Tibial nerve (tissue), 4 donors: ENCODE data around the gene GZMB. TPM values are rescaled to one million over a fixed set of nuclear protein-coding genes. Genes with fewer than 3 reads are reported as not detected.

Experiments used
- DNase-seq, 2 donors: peaks; one replicate each; pipeline ENCODE4 v3.0.0-alpha.2; 2019; ENCODE audit warnings: low spot score in 2 of 2
- H3K27ac ChIP-seq, 4 donors: fragments of 200-600 bp; sonication (generic) in 3 of 4; one replicate each; pipeline ENCODE4 v1.5.1; 2017 to 2019; ENCODE audit warnings: mild to moderate bottlenecking in 1 of 4
- H3K27me3 ChIP-seq, 2 donors: fragments of 200-600 bp; sonication (generic) in 1 of 2; one replicate each; pipeline versions ENCODE4 v1.5.1 to v1.6.0; 2017 to 2019
- H3K36me3 ChIP-seq, 3 donors: fragments of 200-600 bp; sonication (generic); one replicate each; pipeline ENCODE4 v1.5.1; 2018 to 2019
- H3K4me1 ChIP-seq, 4 donors: fragments of 200-600 bp; sonication (generic) in 3 of 4; one replicate each; pipeline ENCODE4 v1.5.1; 2017 to 2019
- H3K4me3 ChIP-seq, 4 donors: fragments of 200-600 bp; sonication (generic) in 3 of 4; one replicate each; pipeline ENCODE4 v1.5.1; 2017 to 2019; ENCODE audit warnings: mild to moderate bottlenecking in 1 of 4, moderate library complexity in 1 of 4
- H3K9me3 ChIP-seq, 4 donors: fragments of 200-600 bp; sonication (generic) in 3 of 4; one replicate each; pipeline ENCODE4 v1.5.1; 2017 to 2019
- EP300 ChIP-seq, 2 donors: sonication (generic); formaldehyde crosslinking; IDR thresholded peaks; one replicate each; pipeline ENCODE4 v1.6.1; 2017; ENCODE audit warnings: antibody characterized with exemption in 2 of 2, mild to moderate bottlenecking in 1 of 2
- POLR2A ChIP-seq, 2 donors: fragments of 450-650 bp; IDR thresholded peaks; one replicate each; pipeline ENCODE4 v1.6.1; 2017; ENCODE audit warnings: antibody characterized with exemption in 2 of 2, mild to moderate bottlenecking in 2 of 2, moderate library complexity in 2 of 2
- WGBS, 2 donors: methylation state at CpG; one replicate each; pipeline ENCODE4 v1.1.5; 2018; 5-methylcytosine and 5-hydroxymethylcytosine counted together
- total RNA-seq, 4 donors: library from RNA; depleted of rRNA; stranded (reverse); fragments of >200 nt; gene quantifications; one replicate each; pipeline ENCODE4 v1.1.0, GENCODE V29; 2016
- TF ChIP-seq, protein P1 (sequence below), 5 experiments: fragments of 200-600 bp in 3 of 5; fragments of 450-650 bp in 2 of 5; sonication (generic) in 3 of 5; IDR thresholded peaks; one replicate each; pipeline ENCODE4 v1.5.1; 2016 to 2019; ENCODE audit warnings: antibody characterized with exemption in 5 of 5, mild to moderate bottlenecking in 3 of 5, moderate library complexity in 2 of 5

GZMB gene
- total RNA-seq, 4 donors from 2014 or later, result 4.8 TPM; not detected in 3

DNA sequence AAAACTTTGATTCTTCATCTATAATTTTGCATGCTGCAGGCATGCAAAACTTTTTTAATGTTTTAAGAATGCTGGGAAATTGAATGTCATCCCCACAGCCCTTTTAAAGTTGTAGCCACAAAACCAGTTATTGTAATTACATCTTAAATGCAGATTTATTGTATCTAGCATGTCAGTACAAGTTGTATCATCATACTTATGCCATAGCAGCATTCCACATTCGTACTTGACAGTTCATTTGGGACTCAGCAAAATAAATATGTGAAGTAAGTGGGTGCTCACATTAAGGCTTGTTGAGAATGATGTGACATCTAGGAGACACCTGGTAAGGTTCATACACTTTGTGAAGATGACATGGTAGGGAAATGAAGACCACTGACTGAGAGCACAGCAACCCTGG lies 44.0 kb upstream of the GZMB start:
- no peaks in the 10 kb centered on the region for H3K27me3 ChIP-seq
- H3K4me1 ChIP-seq, result peaks cover 0 to 16% (median 4%) of the 10 kb centered on the region in 4 donors
- no peaks in the 10 kb centered on the region for H3K9me3 ChIP-seq
- no peak for DNase-seq
- 82 to 83% methylated on average over 1 of the region's 1 CpG for WGBS, 2 donors
- H3K4me3 ChIP-seq, result no peak overlapping the region
- no peaks in the 10 kb centered on the region for H3K36me3 ChIP-seq
- TF ChIP-seq, protein P1, sequence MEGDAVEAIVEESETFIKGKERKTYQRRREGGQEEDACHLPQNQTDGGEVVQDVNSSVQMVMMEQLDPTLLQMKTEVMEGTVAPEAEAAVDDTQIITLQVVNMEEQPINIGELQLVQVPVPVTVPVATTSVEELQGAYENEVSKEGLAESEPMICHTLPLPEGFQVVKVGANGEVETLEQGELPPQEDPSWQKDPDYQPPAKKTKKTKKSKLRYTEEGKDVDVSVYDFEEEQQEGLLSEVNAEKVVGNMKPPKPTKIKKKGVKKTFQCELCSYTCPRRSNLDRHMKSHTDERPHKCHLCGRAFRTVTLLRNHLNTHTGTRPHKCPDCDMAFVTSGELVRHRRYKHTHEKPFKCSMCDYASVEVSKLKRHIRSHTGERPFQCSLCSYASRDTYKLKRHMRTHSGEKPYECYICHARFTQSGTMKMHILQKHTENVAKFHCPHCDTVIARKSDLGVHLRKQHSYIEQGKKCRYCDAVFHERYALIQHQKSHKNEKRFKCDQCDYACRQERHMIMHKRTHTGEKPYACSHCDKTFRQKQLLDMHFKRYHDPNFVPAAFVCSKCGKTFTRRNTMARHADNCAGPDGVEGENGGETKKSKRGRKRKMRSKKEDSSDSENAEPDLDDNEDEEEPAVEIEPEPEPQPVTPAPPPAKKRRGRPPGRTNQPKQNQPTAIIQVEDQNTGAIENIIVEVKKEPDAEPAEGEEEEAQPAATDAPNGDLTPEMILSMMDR (IDR thresholded peaks at IDR 0.05), result no peak
- no peak for TF ChIP-seq POLR2A (IDR thresholded peaks at IDR 0.05)
- TF ChIP-seq EP300 (IDR thresholded peaks at IDR 0.05), result no peak
- H3K27ac ChIP-seq, result no peak overlapping the region

DNA sequence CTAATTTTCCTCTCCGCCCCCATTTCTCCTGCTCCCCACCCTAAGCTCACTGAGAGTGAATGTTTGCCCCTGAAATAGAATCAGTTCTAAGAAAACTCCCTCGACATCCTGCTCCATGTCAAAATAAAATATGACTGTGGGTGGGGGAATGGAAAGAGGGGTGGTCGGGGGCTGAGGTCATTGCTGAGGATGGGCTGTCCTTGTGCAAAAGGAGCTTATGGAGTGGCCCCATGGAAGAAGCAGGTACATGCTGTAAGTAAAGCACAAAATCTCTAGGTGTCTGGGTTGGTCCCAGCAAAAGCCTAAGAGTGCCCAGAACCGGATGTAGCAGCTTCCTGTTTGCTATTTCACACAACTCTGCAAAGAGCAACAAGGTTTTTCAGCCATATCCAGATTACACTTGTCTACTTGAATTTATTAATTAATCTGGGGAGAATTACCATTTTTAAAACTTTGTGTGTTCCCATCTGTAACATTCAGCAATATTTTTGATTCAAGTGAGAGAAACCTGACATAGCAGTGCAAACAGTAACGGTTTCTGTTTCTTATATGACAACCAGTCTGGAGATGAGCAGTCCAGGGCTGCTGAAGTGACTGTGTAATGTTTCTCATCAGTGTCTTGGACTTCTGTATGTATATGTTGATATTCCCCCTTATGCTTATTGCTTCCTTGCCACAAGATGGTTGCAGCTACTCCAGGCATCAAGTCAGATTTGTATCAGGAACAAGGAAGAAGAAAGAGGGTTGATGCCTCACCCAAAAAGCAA lies 40.4 kb upstream of the GZMB start:
- H3K4me1 ChIP-seq, result peaks cover 0 to 16% (median 4%) of the 10 kb centered on the region in 4 donors
- DNase-seq, result no peak
- H3K36me3 ChIP-seq, result no peaks in the 10 kb centered on the region
- no peaks in the 10 kb centered on the region for H3K9me3 ChIP-seq
- TF ChIP-seq POLR2A (IDR thresholded peaks at IDR 0.05) (no peak), EP300 (IDR thresholded peaks at IDR 0.05) (no peak)
- TF ChIP-seq, protein P1 (IDR thresholded peaks at IDR 0.05), result no peak
- 41 to 53% methylated on average over 5 of the region's 5 CpGs for WGBS, 2 donors
- H3K27me3 ChIP-seq, result no peaks in the 10 kb centered on the region
- no peak overlapping the region for H3K4me3 ChIP-seq
- H3K27ac ChIP-seq, result no peak overlapping the region

DNA sequence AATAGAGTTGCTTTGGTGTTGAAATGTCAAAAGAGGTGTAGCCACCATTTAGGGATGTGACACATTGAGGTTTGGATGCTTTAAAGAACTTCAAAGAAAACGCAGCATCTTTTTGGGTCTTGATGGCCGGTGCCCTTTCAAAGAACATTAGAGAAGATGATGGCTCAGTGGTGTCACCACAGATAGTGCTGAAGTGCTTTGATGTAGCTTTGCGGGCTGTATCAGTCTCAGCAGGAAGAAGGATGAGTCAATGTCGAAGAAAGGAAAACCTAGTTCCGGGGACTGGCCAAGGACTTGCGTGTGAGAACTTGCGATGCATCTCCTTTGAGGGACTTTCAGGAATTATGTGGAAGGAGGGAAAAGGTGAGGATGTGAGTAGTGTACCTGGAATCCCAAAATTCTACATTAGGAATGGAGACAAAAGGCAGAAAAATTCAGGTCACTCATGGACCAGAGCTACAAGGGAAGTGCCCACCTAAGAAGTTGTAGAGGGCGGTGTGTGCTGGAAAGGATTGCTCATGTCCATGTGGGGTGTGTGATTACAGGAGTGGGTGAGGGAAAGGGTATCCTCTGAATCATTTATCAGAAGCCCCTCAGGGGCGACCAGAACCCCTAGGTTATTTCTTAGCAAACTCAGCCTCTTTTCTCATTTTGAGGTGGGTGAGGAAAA lies 39.7 kb upstream of the GZMB start:
- 81 to 83% methylated on average over 9 of the region's 9 CpGs for WGBS, 2 donors
- H3K4me3 ChIP-seq, result no peak overlapping the region
- no peaks in the 10 kb centered on the region for H3K9me3 ChIP-seq
- peaks cover 0 to 10% (median 4%) of the 10 kb centered on the region in 4 donors for H3K4me1 ChIP-seq
- no peak for TF ChIP-seq EP300 (IDR thresholded peaks at IDR 0.05)
- TF ChIP-seq, protein P1 (IDR thresholded peaks at IDR 0.05), result no peak
- TF ChIP-seq POLR2A (IDR thresholded peaks at IDR 0.05), result no peak
- DNase-seq, result no peak
- H3K36me3 ChIP-seq, result no peaks in the 10 kb centered on the region
- H3K27ac ChIP-seq, result no peak overlapping the region
- no peaks in the 10 kb centered on the region for H3K27me3 ChIP-seq

DNA sequence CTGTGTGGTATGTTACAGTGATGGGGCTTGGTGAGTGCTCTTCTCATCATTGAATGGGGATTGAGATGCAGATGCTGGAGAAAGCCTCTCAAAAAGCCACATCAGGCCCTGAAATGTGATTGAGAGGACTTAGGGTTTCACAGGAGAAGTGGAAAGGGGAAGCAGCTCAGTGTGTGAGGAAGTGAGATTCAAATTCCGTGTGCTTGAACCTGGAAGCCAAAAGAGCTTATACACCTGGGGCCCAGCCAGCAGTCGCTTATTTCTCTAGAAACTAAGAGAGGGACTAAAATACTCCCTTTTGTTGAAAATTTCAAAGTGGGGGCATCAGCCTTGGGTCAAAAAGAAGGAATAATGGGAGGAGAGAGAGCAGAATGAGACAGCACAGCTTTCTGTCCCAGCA lies 39.1 kb upstream of the GZMB start:
- H3K36me3 ChIP-seq, result no peaks in the 10 kb centered on the region
- WGBS, 2 donors, result 63 to 66% methylated on average over 2 of the region's 2 CpGs
- no peaks in the 10 kb centered on the region for H3K9me3 ChIP-seq
- peaks cover 0 to 9% (median 4%) of the 10 kb centered on the region in 4 donors for H3K4me1 ChIP-seq
- no peak for DNase-seq
- TF ChIP-seq, protein P1 (IDR thresholded peaks at IDR 0.05), result no peak
- TF ChIP-seq POLR2A (IDR thresholded peaks at IDR 0.05) (no peak), EP300 (IDR thresholded peaks at IDR 0.05) (no peak)
- H3K27ac ChIP-seq, result no peak overlapping the region
- H3K4me3 ChIP-seq, result no peak overlapping the region
- no peaks in the 10 kb centered on the region for H3K27me3 ChIP-seq

DNA sequence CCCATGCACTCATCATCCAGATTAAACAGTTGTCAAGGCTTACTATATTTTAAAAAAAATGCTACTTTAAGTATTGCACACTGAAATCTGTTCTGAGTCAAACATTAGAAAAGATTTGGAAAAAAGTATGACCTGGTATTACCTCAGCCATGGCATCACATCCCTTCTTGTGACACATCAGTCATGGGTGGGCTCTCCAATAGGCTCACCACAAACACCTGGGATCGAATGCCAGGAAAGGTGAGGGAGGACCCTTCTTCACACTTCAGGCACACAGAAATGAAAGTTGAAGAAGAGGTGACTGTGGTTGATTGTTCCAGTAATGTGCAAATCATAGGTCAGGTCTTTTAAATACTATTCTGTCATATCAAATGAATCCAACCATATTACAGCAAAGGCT lies 36.6 kb upstream of the GZMB start:
- no peak for TF ChIP-seq EP300 (IDR thresholded peaks at IDR 0.05)
- TF ChIP-seq POLR2A (IDR thresholded peaks at IDR 0.05), result no peak
- TF ChIP-seq, protein P1 (IDR thresholded peaks at IDR 0.05), result no peak
- H3K4me1 ChIP-seq, result peaks cover 0 to 9% (median 4%) of the 10 kb centered on the region in 4 donors
- 76 to 77% methylated on average over 1 of the region's 1 CpG for WGBS, 2 donors
- H3K27ac ChIP-seq, result no peak overlapping the region
- no peaks in the 10 kb centered on the region for H3K36me3 ChIP-seq
- H3K9me3 ChIP-seq, result no peaks in the 10 kb centered on the region
- H3K27me3 ChIP-seq, result no peaks in the 10 kb centered on the region
- H3K4me3 ChIP-seq, result no peak overlapping the region
- DNase-seq, result no peak
